HG03135 (cell line): ENCODE data around the gene OR52I1.

ENCODE experiments used
- ATAC-seq: cut with Tn5 transposase; IDR thresholded peaks from one replicate; pipeline ENCODE4 v1.9.1; 2021; ENCODE audit warnings: mild to moderate bottlenecking, moderate library complexity; ENCODE audit not compliant: unreplicated experiment

The OR52I1 gene

DNA sequence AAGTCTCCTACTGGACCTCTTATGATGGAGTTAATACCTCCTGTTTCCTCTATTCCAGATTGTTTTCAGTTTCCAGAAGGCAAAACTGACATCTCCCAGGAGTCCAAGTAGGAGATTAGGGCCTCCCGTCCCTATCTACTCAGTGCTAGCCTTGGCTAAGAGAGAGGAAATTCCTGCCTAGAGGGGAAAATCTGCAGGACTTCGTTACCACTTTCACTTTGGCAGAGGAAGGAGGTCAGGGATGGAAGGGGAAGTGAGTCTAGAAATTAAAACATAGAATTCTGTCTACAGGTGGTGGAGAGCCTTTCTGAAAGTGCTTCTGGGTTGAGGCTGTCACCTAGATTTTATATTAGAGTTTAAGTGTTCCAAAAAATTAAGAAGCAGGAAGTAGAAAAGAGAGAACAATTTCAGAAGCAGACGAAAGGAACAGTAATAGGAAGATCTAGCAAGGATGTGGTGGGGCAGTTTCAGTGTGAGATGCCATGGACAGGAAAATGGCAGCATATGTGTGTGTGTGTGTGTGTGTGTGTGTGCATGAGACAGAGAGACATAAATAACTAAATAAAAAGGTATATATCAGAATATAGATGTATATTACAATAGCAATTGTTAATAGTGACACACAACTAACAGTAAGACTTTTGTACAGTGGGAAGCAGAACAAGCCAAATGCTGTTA is 16.6 kb downstream of the OR52I1 start:
- ATAC-seq = no peak

DNA sequence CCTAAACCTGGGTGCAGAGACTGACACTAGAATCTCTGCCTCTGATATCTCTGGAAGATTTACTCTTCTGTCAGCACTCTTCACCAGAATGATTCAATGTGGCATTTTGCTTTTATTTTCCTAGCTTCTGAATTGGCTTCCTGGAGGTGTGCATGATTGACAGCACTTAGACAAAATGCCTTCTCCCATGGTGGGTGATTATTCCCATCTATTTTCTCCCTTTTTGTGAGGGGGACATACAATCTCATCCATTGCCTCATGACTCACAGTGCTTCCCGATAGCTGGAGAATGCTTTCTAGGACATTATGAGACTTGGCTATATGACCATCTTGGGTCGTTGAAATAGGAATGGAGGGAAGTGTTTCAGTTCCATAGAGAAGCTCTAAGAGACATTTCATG is 18.1 kb downstream of the OR52I1 start:
- ATAC-seq = no peak

DNA sequence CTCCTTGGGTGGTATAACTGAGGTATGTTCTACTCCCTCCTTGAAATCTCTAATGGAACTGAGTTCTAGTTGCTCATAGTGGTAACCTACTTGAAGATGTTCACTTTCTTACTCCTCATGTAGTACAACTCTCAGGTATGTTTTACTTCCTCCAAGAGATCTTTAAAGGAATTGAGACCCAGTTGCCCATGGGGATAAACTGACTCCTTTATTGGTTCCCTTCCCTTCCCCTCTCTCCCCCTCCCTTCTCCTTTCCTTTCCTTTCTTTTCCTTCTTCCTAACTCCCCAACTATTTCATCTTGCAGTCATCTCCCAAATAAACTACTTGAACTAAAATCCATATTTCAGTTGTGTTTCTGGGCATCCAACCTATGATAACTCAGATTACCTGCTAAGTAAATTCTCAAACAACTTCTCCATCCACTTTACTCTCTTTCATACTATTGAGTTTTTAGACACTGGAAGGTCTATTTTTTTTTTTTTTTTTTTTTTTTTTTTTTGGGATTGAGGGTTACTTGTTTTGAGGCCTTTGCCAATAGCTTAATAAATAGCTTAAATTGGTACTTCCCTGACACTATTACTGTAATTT is 22.1 kb downstream of the OR52I1 start:
- no peak for ATAC-seq

DNA sequence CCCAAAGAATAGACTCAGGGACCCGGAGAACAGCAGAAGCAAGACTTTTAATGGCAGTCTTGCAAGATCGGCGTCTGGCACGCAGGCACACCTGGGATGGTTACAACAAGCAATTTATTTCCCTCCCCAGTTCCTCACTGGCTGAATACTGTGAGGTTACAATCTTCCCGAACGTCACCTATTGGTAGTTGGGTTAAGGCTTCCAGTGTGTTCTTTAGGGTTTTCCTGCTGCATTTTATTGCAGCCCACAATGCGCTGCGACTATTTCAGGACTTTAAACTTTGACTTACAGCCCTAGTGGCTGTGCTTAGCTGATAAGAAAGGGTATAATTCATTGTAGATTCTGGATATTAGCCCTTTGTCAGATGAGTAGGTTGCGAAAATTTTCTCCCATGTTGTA is 25.7 kb downstream of the OR52I1 start:
- no peak for ATAC-seq

DNA sequence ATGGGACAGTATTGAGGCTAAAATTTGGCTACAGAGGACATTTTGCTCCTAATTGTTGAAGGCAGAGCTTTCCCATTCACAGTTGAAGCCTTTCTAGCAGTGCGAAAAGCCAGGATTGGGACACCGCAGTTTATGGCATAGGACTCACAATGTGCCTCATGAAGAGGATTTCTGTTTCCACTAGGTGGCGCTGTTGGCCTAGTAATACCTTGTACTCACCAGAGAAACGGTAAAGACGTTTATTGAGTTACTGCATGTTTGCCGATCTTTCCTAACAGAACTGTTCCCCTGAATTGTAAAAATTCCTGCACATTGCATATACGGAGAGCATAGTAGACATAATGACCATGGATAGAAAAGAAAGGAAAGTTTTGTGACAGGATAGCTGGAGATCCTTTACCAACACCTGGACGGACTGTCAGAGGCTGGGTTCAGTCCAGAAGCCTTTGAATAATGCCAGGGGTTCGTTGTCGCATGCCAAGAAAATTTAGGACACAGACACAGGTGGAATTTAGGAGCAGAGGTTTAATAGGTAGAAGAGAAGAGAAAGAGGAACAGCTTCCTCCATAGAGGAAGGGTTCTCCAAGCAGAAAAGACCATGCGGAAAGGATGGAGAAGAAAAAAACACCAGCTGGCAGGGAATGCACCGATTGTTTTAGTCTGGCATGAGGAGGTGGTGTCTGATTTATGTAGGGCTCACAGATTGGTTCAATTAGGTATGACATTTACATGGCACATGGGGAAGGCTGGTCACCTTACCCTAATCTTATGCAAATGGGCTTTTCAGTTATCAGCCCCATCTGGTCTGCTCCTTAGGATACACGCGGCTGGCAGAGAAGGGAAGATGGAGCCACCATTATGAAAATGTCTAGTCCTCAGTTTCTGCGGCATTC is 32.6 kb downstream of the OR52I1 start:
- no peak for ATAC-seq

DNA sequence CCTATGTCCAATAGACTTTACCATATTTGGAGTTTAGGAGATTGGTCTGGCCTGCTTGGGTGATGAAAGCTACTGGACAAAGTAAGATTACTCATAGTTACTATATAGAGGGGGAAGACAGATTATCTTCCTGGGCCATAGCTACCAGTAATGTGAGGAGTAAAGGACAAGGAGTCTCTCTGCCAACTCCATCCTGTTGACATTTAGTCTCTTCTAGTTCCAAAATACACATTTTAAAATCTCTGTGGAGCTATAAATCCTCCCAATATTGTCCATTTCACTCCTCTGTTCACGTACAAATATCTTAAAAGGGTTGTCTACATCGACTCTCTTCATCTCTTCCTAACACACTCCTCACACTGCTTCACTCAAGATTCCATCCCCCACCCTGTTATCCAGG is 42.3 kb downstream of the OR52I1 start:
- no peak for ATAC-seq

DNA sequence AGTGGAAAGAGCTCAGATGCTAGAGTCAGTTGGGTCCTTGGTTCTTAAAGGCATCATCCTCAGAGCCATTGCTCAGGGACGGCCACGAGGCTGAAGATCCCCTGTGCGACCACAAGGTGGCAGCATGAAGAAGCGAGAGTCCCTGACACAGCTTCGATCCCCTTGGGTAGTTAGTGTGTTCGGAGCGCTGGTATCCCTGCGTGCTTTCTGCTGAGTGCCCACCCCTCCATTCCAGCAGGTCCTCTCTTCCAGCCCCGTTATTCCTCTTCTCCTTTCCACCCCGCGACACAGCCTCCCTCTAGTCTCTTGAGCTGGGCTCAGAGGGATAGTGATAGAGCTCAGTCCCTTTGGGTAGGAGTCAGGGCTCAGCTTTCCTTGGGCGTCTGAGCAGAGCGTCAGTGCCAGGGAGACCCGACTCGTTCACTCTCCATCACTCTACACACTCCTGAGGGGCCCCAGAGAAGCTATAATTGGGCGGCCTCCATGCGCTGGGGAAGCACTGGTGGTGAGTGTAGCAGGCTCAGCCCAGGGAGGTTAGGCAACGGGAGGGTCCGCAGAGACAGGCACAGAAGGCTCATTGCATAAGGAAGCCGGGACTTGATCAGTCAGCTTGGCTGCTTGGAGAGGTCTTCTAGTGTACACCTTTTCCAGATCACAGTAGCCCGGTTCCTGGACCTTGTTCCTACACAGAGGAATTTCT is 43.3 kb downstream of the OR52I1 start, which contains the start of gene OR51D1:
OR51D1 (plus strand) TSS at position 516 of the 700 bp plus-strand sequence. CDS start 2,314 bp downstream, outside the sequence.
- peak; percentile 97 for ATAC-seq

DNA sequence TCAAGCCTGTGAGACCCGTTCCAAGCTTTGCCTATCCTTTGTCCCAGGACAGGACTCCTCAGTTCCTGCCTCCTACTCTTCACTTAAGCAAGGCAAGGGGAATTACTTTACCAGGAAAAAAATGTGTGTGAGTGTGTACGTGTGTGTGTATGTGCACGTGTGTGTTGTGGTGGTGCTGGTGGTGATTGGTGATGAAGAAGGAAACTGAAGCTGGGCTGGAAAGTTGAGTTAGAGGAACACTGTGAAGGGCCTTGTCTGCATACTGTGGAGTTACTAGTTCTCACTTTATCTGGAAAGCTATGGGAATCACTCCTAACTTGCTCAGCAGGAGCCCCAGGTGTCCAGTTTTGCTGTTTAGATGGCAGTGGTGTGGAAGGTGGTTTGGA is 43.8 kb downstream of the OR52I1 start:
- no peak for ATAC-seq

DNA sequence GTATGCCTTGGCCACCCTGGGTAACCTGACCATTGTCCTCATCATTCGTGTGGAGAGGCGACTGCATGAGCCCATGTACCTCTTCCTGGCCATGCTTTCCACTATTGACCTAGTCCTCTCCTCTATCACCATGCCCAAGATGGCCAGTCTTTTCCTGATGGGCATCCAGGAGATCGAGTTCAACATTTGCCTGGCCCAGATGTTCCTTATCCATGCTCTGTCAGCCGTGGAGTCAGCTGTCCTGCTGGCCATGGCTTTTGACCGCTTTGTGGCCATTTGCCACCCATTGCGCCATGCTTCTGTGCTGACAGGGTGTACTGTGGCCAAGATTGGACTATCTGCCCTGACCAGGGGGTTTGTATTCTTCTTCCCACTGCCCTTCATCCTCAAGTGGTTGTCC is 46.1 kb downstream of the OR52I1 start:
- no peak for ATAC-seq

DNA sequence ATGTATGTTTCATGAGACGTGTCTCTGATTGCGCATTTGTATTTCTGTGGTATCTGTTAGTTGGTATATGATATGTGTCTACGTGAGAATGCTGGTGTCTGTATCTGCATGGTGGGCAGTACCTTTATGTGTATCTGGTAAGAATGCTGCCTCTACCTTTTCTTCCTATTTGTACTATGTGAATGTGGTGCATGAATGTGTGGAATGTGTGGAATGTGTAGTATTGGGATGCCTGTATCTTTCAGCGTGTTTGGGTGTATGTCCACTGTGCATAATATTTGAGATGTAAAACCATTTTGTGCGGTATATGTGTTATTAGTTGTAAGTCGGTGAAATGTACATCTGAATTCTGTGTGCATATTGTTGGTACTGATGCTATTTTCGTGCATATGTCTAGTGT is 47.7 kb downstream of the OR52I1 start:
- no peak for ATAC-seq

DNA sequence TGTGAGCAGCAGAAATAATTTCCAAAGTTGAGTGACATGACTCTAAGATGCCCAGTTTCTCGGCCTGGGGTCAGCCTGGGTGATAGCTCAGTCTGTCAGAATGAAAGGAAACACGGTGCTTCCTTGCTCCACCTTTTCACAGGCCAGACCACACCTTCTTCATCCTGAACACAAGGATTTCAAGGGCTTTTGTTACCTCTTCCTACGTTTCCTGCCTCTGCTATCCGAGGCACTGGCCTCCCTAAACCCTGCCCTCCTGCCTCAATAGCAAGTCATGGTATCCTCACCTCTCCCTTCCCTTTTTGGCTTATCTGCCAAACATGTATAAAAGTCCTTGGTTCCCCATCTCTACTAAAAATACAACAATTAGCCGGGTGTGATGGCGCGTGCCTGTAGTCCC is 48.2 kb downstream of the OR52I1 start:
- ATAC-seq = no peak

DNA sequence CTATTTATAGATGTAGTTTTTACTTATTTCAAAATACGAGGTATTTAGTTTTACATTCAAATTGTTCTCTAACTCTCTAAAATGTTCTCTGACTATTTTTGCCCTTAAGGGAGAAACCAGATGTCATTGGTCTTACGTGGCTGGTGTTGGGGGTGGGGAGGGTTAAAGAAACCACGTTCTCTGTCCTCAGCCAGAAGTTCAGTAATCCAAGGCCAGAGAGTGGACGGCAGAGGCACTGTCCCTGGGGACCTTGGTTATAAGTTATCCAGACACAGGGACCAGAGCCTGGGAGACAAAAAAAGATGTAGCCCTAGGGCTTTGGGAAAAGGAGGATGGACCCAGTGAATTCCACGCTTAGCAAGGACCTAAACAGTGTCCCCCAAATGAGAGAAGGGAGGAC is 49.2 kb downstream of the OR52I1 start:
- no peak for ATAC-seq

DNA sequence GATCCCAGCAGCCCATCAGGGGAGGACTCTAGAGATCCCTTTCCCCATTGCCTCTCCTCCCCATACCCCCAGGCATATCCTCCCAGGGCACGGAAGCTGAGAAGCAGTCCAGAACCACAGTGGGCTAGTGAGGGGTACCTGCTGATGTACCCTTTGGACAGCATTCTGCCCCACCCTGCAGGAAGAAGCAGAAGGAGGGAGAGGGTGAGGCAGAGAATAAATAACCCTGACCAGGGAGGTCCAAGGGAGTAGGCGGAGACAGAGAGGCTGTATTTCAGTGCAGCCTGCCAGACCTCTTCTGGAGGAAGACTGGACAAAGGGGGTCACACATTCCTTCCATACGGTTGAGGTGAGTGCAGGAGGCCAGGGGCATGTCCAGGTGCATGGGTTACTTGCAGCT is 49.8 kb downstream of the OR52I1 start, which contains the start of gene OR51E1:
OR51E1 (plus strand) TSS at position 301 of the 400 bp plus-strand sequence. CDS start 8,545 bp downstream, outside the sequence.
- no peak for ATAC-seq

DNA sequence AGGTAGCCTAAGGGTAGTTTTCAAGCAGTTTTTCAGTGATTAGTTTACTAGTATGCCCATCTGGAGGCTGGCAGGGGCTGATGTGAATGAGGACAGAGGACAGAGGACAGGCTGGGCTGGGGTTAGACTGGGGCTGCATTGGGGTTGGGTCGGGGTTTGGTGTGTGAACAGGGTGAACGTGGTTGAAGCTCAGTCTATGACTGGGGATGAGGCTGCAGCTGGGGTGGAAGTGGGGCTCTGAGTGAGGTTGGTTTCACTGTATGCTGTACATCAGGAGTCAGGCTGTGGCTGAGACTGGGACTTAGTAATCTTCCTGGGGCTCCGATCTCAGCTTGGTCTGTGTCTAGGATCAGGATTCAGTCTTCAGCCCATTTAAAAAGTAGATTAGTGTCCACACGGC is 50.4 kb downstream of the OR52I1 start:
- ATAC-seq = no peak
